Thyroid gland (tissue), 4 donors: Measurements from ENCODE around the gene LPCAT1. TPM values are rescaled to one million over a fixed set of nuclear protein-coding genes. Genes with fewer than 3 reads are reported as not detected.

Source experiments
- DNase-seq, 2 donors: peaks; one replicate each; pipeline ENCODE4 v3.0.0-alpha.2; 2019
- H3K27ac ChIP-seq, 3 donors: fragments of 200-600 bp; sonication (generic); 1 replicate in 2 of 3; 2 replicates in 1 of 3; pipeline ENCODE4 v1.5.1; 2016 to 2019; ENCODE audit warnings: mild to moderate bottlenecking in 1 of 3, moderate library complexity in 1 of 3
- H3K27me3 ChIP-seq: fragments of 200-600 bp; sonication (generic); one replicate; pipeline ENCODE4 v1.5.1; 2019
- H3K36me3 ChIP-seq, 2 donors: fragments of 200-600 bp; sonication (generic); one replicate each; pipeline ENCODE4 v1.5.1; 2016 to 2019
- H3K4me1 ChIP-seq, 2 donors: fragments of 200-600 bp; sonication (generic); one replicate each; pipeline ENCODE4 v1.5.1; 2017 to 2019
- H3K4me3 ChIP-seq, 3 donors: fragments of 200-600 bp; sonication (generic); replicated peaks in 1 of 3; 1 replicate in 2 of 3; 2 replicates in 1 of 3; pipeline ENCODE4 v1.5.1; 2016; ENCODE audit warnings: mild to moderate bottlenecking in 1 of 3
- H3K9me3 ChIP-seq: fragments of 200-600 bp; sonication (generic); one replicate; pipeline ENCODE4 v1.5.1; 2017
- POLR2A ChIP-seq, 2 donors: fragments of 450-650 bp; IDR thresholded peaks; one replicate each; pipeline ENCODE4 v1.6.1; 2017; ENCODE audit warnings: antibody characterized with exemption in 2 of 2, mild to moderate bottlenecking in 2 of 2, moderate library complexity in 1 of 2
- WGBS, 2 donors: methylation state at CpG; one replicate each; pipeline ENCODE4 v1.1.5; 2017; 5-methylcytosine and 5-hydroxymethylcytosine counted together
- intact Hi-C: fragments of 100-400 bp; cut with DNase I; formaldehyde crosslinking; loops from one replicate; pipeline ENCODE4 v1.15.1; 2023
- total RNA-seq, 4 donors: library from RNA; depleted of rRNA; stranded (reverse); fragments of >200 nt; gene quantifications; one replicate each; pipeline ENCODE4 v1.2.3, GENCODE V29; 2016
- TF ChIP-seq, protein P1 (sequence below), 6 experiments: fragments of 200-600 bp in 3 of 6; fragments of 450-650 bp in 3 of 6; sonication (generic) in 3 of 6; IDR thresholded peaks; one replicate each; pipeline ENCODE4 v1.5.1; 2016 to 2019; ENCODE audit warnings: antibody characterized with exemption in 6 of 6, mild to moderate bottlenecking in 2 of 6, inconsistent platforms in 1 of 6, moderate library complexity in 1 of 6

Gene LPCAT1
- total RNA-seq, 4 donors from 2014 or later = 30.9 to 35.7 (median 33.3) TPM

DNA sequence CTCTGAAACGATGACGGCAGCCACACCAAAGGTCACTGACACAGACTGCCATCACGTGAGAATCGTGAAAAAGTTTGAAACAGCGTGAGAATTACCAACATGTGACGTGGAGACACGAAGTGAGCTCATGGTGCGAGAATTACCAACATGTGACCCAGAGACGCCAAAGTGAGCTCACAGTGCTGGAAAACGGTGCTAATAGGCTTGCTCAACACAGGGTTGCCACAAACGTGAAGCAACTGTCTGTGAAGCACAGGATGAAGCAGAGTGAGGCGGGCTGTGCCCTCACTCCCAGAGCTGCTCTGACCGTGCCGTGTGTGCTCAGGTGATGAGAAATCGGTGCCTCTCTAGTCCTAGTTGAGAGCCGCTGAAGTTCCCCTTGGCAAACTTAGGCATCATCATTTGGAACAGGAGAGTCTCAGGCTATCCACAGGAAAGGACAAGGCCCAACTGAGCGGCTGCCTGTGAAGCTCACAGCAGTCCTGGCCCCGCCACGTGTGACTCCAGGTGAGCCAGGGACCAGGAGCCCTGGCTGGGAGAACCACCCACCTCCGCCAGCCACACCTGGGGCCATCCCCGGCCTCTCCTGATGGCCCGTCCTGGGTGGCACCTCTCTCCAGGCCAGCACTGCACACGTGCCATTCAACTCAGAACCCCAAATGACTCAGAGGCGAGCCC lies 48.8 kb downstream of the LPCAT1 start:
- no peak for DNase-seq
- H3K9me3 ChIP-seq = no peaks in the 10 kb centered on the region
- intact Hi-C loops = no loop called here
- H3K36me3 ChIP-seq = peaks cover 0 to 6% of the 10 kb centered on the region in 2 donors
- TF ChIP-seq, protein P1, sequence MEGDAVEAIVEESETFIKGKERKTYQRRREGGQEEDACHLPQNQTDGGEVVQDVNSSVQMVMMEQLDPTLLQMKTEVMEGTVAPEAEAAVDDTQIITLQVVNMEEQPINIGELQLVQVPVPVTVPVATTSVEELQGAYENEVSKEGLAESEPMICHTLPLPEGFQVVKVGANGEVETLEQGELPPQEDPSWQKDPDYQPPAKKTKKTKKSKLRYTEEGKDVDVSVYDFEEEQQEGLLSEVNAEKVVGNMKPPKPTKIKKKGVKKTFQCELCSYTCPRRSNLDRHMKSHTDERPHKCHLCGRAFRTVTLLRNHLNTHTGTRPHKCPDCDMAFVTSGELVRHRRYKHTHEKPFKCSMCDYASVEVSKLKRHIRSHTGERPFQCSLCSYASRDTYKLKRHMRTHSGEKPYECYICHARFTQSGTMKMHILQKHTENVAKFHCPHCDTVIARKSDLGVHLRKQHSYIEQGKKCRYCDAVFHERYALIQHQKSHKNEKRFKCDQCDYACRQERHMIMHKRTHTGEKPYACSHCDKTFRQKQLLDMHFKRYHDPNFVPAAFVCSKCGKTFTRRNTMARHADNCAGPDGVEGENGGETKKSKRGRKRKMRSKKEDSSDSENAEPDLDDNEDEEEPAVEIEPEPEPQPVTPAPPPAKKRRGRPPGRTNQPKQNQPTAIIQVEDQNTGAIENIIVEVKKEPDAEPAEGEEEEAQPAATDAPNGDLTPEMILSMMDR (IDR thresholded peaks at IDR 0.05) = no peak
- no peak for TF ChIP-seq POLR2A (IDR thresholded peaks at IDR 0.05)
- H3K27me3 ChIP-seq = no peaks in the 10 kb centered on the region
- H3K27ac ChIP-seq = no peak overlapping the region
- WGBS, 2 donors = 95% methylated on average over 21 to 23 of the region's 24 CpGs
- H3K4me3 ChIP-seq = no peak overlapping the region
- peaks cover 5 to 7% of the 10 kb centered on the region in 2 donors for H3K4me1 ChIP-seq

DNA sequence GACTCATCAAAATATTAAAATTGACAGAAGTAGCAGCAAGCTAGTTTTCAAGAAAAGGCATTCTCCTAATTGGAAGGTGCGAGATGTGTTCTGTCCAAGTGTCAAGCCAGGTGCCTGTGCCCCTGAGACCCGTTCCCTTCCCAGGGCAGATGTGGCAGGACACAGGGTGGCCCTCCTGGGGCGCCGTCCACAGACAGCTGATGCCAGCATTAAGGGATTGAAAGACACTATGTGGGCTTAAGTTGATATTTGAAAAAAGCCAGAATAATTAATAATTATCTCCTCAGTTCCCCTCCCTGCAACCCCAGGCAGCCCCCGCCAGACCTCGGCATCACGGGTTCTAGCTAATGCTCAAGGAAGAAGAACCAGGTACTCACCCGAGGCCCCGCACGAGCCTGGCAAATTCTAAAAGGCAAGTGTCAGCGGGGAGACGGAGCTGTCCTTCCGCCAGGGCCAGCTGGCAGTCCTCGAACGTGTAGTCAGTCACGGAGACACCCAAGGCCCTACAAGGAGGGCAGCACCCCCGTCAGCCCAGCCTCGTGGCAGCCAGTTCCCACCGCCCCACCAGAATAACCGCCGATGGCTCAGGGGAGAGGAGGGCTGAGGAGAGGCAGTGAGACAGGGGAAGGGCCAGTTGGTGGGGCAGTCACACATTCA lies 49.4 kb downstream of the LPCAT1 start:
- H3K27ac ChIP-seq = no peak overlapping the region
- TF ChIP-seq POLR2A (IDR thresholded peaks at IDR 0.05) = no peak
- TF ChIP-seq, protein P1 (IDR thresholded peaks at IDR 0.05) = no peak
- H3K9me3 ChIP-seq = no peaks in the 10 kb centered on the region
- peaks cover 0 to 6% of the 10 kb centered on the region in 2 donors for H3K36me3 ChIP-seq
- no peaks in the 10 kb centered on the region for H3K27me3 ChIP-seq
- H3K4me3 ChIP-seq = no peak overlapping the region
- no peak for DNase-seq
- peaks cover 5 to 7% of the 10 kb centered on the region in 2 donors for H3K4me1 ChIP-seq
- intact Hi-C loops = no loop called here
- WGBS, 2 donors = 94% methylated on average over 19 to 21 of the region's 21 CpGs

DNA sequence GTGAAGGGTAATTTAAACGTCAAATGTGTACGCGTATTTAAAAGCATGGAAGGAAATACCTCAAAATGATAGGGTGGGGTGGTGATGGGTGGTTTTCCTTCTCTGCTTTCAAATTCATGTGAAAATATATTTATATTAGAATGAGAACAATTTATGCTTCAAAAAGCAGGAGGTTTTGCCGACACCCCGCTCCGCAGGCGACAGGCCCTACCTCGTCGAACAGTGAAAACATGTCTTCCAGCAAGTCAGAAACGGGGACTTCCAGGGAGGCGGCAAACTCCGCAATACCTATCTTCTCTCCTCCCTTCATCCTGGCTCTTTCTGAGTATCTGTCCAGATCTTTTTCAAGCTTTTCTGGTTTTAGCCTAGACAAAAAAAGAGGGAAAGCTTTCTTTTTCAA lies 50.0 kb downstream of the LPCAT1 start:
- TF ChIP-seq POLR2A (IDR thresholded peaks at IDR 0.05) = no peak
- Histone ChIP-seq H3K27me3 (no peaks in the 10 kb centered on the region), H3K36me3 (peaks cover 0 to 6% of the 10 kb centered on the region in 2 donors), H3K4me3 (no peak overlapping the region), H3K9me3 (no peaks in the 10 kb centered on the region), H3K27ac (no peak overlapping the region), H3K4me1 (peaks cover 5 to 7% of the 10 kb centered on the region in 2 donors)
- 96% methylated on average over 12 of the region's 12 CpGs for WGBS, 2 donors
- DNase-seq = no peak
- intact Hi-C loops = no loop called here

DNA sequence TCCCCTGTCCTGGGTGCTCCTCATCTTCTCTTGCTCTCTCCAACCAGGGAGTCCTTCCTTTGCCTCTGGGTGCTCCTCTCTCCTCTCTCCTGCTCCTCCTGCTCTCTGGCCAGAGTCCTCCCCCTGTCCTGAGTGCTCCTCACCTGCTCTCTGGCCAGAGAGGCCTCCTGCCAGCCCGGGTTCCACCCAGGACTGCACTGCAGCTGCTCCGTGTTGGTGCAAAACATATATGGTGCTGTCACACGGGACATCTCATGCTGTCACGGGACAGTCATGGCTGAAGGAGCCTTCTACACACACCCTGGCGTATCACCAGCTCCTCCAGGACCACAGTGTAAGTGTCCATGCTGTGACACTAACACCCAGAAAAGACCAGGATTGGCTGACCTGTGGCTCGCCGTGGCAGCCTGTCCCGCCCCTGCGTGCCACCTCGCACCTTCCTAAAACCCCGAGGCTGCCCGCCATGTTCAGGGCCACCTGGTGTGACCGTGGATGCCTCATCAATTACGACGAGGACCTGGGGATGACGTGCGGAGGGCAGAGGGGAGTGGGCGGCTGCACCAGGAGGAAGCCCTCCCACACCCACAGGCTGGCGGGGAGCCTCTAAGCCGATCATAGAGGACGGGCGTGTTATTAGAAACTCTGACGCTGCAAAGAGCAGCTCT lies 50.7 kb downstream of the LPCAT1 start:
- TF ChIP-seq, protein P1 (IDR thresholded peaks at IDR 0.05) = no peak
- TF ChIP-seq POLR2A (IDR thresholded peaks at IDR 0.05) = no peak
- H3K36me3 ChIP-seq = peaks cover 0 to 6% of the 10 kb centered on the region in 2 donors
- WGBS, 2 donors = 94% methylated on average over 19 to 21 of the region's 23 CpGs
- H3K27me3 ChIP-seq = no peaks in the 10 kb centered on the region
- no peaks in the 10 kb centered on the region for H3K9me3 ChIP-seq
- no peak overlapping the region for H3K4me3 ChIP-seq
- no peak for DNase-seq
- intact Hi-C loops = no loop called here
- H3K27ac ChIP-seq = no peak overlapping the region
- peaks cover 5 to 7% of the 10 kb centered on the region in 2 donors for H3K4me1 ChIP-seq

DNA sequence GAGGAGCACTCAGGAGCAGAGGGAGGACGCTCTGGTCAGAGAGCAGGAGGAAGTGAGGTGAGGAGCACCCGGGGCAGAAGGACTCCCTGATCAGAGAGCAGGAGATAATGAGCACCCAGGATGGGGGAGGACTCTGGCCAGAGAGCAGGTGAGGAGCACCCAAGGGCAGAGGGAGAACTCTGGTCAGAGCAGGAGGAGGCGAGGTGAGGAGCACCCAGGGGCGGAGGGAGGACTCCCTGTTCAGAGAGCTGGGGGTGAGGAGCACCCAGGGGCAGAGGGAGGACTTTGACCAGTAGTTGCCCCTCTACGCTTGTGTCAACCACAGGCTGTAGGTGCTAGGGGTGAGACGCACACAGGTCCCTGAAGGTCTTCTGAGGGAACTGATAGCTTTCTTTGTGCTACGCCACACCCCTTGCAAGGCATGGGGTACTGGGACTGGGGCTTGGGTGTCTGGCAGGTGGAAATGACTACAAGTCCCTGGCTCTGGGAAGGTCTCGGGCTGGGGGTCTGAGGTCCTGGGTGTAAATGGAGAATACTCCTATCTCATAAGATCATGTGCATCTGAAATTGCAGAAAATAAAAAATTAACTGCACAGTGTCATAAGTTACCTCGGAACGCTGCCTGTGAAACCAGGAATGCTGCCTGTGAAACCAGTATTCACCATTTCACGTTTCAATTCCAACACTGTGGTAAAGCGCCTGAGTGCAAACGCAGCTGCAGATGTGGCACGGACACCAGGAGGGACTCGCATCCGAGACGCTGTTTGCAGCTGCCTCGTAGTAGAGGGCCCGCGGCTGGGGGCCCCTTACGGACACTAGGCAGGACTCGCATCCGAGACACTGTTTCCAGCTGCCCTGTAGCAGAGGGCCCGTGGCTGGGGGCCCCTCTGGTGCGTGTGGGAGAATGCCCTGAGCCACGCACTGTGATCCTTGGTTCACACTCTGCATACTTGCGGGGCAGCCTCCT lies 51.5 kb downstream of the LPCAT1 start:
- DNase-seq = no peak
- Histone ChIP-seq H3K36me3 (peaks cover 0 to 6% of the 10 kb centered on the region in 2 donors), H3K9me3 (no peaks in the 10 kb centered on the region), H3K4me1 (peaks cover 5 to 7% of the 10 kb centered on the region in 2 donors), H3K4me3 (no peak overlapping the region), H3K27me3 (no peaks in the 10 kb centered on the region), H3K27ac (no peak overlapping the region)
- WGBS, 2 donors = 95 to 96% methylated on average over 27 of the region's 27 CpGs
- intact Hi-C loops = no loop called here
- TF ChIP-seq, protein P1 (IDR thresholded peaks at IDR 0.05) = no peak
- TF ChIP-seq POLR2A (IDR thresholded peaks at IDR 0.05) = no peak
